KOPT-K1 (cell line): ENCODE measurements around the gene RIPPLY1.
"Not testable (repeated sequence)": the region's sequence is repeated elsewhere in the genome, so short reads cannot be mapped to it uniquely, and the experiment has no call there.

Experiments used
- H3K27ac ChIP-seq: fragments of 200-600 bp; sonication (generic); 2 replicates; pipeline ENCODE4 v1.5.1; 2016; ENCODE audit warnings: antibody characterized with exemption, mild to moderate bottlenecking, low read depth, low read length; ENCODE audit not compliant: poor library complexity, severe bottlenecking
- H3K36me3 ChIP-seq: fragments of 200-600 bp; sonication (generic); 2 replicates; pipeline ENCODE4 v1.5.1; 2017; ENCODE audit warnings: antibody characterized with exemption, mild to moderate bottlenecking, low read length, moderate library complexity; ENCODE audit not compliant: insufficient read depth
- H3K9me3 ChIP-seq: fragments of 200-600 bp; sonication (generic); 2 replicates; pipeline ENCODE4 v1.5.1; 2017; ENCODE audit warnings: antibody characterized with exemption, low read length, mild to moderate bottlenecking; ENCODE audit not compliant: insufficient read depth, poor library complexity, severe bottlenecking

Gene RIPPLY1

DNA sequence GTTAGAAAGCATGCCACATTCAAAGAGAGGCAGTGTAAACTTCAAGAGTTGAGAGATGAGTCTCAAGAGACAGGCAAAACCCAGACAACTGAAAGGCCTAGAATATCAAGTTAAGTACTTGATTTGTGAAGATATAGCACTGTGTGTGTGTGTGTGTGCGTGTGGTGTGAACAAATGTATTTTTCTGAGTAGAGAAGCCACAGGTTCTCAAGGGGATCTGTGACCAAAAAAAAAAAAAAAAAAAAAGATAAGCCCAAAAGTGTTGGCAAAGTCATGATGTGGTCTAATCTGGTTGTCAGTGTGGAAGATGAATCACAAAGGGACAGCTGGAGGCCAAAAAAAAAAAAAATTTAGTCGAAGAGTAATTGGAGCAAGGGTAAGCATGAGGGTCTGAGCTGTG, 3.9 kb downstream of the RIPPLY1 start:
- Histone ChIP-seq H3K27ac (no peak overlapping the region), H3K36me3 (no peaks in the 10 kb centered on the region), H3K9me3 (no peaks in the 10 kb centered on the region)

DNA sequence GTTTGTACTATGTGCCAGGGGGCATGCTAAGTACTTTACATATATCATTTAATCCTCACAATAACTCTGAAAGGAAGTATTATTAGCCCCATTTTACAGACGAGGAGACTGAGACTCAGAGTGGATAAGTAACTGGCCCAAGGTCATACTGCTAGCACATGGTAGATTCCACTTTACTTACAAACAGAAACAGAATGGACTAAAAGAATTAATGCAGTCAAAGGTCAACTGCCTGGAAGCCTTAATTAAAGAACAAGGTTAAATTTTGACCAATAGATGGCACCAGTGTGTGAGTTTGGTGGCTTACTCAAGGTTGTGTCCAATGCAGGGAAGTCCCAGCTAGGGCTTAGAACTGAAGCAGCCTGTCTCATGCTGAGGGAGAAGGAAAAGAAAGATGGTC, 4.7 kb downstream of the RIPPLY1 start:
- Histone ChIP-seq H3K9me3 (no peaks in the 10 kb centered on the region), H3K27ac (no peak overlapping the region), H3K36me3 (no peaks in the 10 kb centered on the region)

DNA sequence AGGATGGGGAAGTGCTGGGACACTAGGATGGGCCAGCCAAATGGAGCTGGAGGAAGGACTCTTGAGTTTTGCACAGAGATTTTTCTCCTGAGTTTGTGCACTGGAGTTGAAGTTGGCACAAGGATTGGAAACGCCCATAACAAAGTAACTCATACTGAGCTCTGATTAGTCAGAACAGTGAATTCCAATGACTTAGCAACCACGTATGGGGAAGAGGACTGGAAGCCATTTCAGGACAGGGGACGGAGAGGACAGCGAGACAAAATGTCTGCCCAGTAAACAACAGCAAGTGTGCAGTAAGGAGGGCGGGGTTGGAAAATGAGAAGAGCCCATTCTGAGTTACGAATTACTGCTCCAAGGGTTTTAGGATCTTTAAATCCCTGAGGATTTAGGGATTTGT, 5.9 kb downstream of the RIPPLY1 start:
- Histone ChIP-seq H3K36me3 (no peaks in the 10 kb centered on the region), H3K9me3 (no peaks in the 10 kb centered on the region), H3K27ac (no peak overlapping the region)

GRCh38 chrX:106894978-106895452, 8.1 kb downstream of the RIPPLY1 start:
- Histone ChIP-seq H3K27ac (no peak overlapping the region), H3K36me3 (no peaks in the 10 kb centered on the region)

DNA sequence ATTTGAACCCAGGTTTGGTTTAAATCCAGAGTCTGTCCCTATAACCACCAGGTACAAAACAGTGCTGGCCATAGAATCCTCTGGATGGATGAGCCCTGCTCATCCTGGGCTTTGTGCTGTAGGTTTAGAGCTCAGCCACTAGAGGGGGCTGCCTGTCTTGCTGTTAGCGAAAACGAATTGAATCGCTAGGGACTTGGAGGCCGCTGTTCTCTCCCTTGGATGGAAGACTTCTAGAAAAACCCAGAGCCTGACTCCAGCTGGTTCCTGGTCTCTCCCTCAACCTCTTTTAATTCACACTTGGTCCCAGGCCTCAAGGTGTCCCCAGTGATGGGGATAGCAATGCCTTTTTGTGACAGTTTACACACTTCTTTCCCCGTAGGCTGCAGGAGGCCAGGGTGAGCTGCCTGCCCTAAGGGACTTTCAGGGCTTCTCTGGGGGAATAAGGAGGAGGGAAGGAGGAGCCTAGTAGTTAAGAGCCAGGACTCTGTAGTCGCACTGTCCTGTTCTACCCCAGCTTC, 8.7 kb downstream of the RIPPLY1 start:
- no peaks in the 10 kb centered on the region for H3K36me3 ChIP-seq
- H3K27ac ChIP-seq, result no peak overlapping the region
- H3K9me3 ChIP-seq, result no peaks in the 10 kb centered on the region

More at GRCh38 chrX:106894978-106895452, 8.1 kb downstream of the RIPPLY1 start:
- H3K9me3 ChIP-seq, result no peaks in the 10 kb centered on the region

DNA sequence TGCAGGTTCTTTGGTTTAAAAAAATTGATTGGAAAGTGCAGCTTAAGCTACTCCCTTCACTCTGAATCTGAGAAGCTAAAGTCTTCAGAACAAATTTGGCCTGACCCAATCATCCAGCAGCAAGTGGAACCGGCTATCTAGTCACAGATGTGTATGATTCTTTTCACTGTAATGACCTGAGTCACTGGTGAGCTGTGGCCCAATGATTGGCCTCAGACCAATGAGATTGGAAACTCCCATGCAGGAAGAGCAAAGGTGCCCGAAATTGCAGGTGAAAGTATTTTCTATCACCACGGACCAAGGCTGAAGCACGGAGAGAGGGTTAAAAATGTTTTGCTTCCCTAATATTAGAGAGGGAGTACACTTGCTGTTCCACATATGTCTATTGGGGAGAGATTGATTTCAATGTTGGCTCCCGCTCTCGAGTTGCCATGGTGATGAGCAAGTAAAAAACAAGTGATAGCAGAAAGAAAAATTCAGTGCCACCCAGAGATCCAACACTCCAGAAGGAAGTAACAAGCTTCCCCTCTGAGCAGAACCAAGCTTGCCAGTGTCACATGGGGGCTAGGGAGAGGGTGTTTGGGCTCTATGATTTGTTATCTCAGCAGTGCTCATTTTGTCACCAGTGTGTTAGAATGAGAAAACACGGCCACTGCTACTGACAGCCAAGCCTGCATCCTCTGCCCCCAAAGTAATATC, 11.2 kb downstream of the RIPPLY1 start:
- no peak overlapping the region for H3K27ac ChIP-seq
- H3K9me3 ChIP-seq, result no peaks in the 10 kb centered on the region
- H3K36me3 ChIP-seq, result no peaks in the 10 kb centered on the region

DNA sequence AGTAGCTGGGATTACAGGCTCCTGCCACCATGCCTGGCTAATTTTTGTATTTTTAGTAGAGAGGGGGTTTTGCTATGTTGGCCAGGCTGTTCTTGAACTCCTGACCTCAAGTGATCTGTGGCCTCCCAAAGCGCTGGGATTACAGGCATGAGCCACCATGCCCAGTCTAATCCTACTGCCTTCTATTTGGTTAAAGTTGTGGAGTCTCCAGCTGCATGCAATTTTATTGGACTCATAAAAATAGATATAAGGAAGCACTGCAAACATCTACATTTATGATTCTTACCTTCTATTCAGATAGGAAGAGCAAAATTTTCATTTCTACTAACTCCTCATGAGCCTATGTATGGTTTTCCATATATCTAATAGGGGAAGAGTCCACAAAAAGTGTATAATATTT, 13.7 kb downstream of the RIPPLY1 start:
- no peaks in the 10 kb centered on the region for H3K36me3 ChIP-seq
- no peak overlapping the region for H3K27ac ChIP-seq
- H3K9me3 ChIP-seq, result no peaks in the 10 kb centered on the region

- Histone ChIP-seq H3K9me3 (no peaks in the 10 kb centered on the region), H3K27ac (no peak overlapping the region), H3K36me3 (no peaks in the 10 kb centered on the region)
These were observed 28.0 kb downstream of the RIPPLY1 start for GRCh38 chrX:106875151-106875550.

- Histone ChIP-seq H3K9me3 (no peaks in the 10 kb centered on the region), H3K27ac (no peak overlapping the region), H3K36me3 (no peaks in the 10 kb centered on the region)
These were observed 29.1 kb downstream of the RIPPLY1 start for GRCh38 chrX:106874075-106874474.

DNA sequence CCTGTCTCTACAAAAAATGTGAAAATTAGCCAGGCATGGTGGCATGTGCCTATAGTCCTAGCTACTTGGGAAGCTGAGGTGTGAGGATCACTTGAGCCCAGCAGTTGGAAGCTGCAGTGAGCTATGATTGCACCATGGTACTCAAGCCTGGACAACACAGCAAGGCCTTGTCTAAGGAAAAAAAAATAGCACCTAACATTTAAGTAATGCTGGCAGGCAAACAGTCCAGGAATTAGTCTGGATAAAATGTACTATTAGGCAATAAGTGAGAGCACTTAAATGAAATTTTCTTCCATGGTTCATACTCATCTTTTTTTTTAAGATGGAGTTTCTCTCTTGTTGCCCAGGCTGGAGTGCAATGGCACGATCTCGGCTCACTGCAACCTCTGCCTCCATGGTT, 30.3 kb downstream of the RIPPLY1 start:
- not testable (repeated sequence) for H3K27ac ChIP-seq, H3K36me3 ChIP-seq, H3K9me3 ChIP-seq

GRCh38 chrX:106863697-106864096, 39.4 kb downstream of the RIPPLY1 start:
- H3K9me3 ChIP-seq, result no peaks in the 10 kb centered on the region
- no peak overlapping the region for H3K27ac ChIP-seq
- no peaks in the 10 kb centered on the region for H3K36me3 ChIP-seq

DNA sequence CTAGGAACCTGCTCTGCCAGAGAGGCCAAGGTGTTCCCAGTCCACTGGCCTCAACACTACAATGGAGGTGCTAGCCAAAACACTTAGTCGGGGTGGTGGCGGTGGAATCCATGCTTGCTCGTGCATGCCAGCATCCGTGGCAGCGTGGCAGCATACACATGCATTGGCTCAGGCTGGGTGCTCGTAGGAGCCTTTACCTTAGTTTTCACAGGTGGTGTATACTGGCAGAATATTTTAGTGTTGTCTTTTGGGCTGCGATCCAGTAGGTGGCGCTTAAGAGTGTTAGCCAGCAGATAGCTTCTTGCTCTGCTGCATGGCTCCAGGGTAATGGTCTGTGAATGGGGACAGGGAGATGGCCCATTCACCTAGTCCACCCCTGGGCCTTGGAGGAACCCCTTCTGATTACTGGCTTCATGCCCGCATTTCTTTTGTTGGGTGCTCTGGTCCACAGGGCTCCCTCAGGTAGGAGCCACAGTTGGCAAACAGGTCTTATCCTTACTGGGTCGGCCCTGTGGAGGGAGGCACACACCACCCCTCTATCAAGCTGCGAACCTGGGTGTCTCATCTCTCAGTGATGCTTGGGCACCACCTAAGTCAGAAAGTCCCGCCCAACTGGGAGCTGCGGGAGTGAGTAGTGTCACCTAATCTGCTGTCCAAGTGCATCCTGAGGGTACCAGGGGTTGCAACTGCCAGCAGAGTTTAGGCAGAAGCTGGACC, 40.0 kb downstream of the RIPPLY1 start:
- Histone ChIP-seq H3K9me3 (no peaks in the 10 kb centered on the region), H3K36me3 (no peaks in the 10 kb centered on the region), H3K27ac (no peak overlapping the region)
